PC-3 (cell line): ENCODE measurements around the gene TFF3.

Experiments used
- CTCF ChIP-seq: fragments of 300-600 bp; sonication (generic); conservative IDR thresholded peaks from 2 replicates; pipeline ENCODE4 v1.5.1; 2017; ENCODE audit warnings: antibody characterized with exemption, low read depth, mild to moderate bottlenecking, low read length
- EZH2 ChIP-seq: fragments of 300-600 bp; sonication (generic); IDR thresholded peaks from one replicate; pipeline ENCODE4 v1.6.1; 2017; ENCODE audit warnings: antibody characterized with exemption, mild to moderate bottlenecking, low read length; ENCODE audit not compliant: unreplicated experiment
- EZH2phosphoT487 ChIP-seq: fragments of 300-600 bp; sonication (generic); IDR thresholded peaks from 2 replicates; pipeline ENCODE4 v1.6.1; 2018; ENCODE audit warnings: mild to moderate bottlenecking, antibody characterized with exemption, low read length, borderline replicate concordance

- no peak for TF ChIP-seq CTCF
- TF ChIP-seq EZH2phosphoT487, result no peak
- no peak for TF ChIP-seq EZH2
Measured at GRCh38 chr21:42288962-42289361, 26.2 kb downstream of the TFF3 start.
